Coronary artery (tissue), 2 donors: ENCODE results near the gene KIF2C.

ENCODE experiments used
- DNase-seq: peaks from one replicate; pipeline ENCODE4 v3.0.0-alpha.2; 2017; ENCODE audit warnings: low spot score
- H3K27ac ChIP-seq, 2 donors: fragments of 200-600 bp; sonication (generic); one replicate each; pipeline ENCODE4 v1.5.1; 2016 to 2019
- H3K4me3 ChIP-seq: fragments of 200-600 bp; sonication (generic); 2 replicates; pipeline ENCODE4 v1.5.1; 2016; ENCODE audit warnings: mild to moderate bottlenecking, moderate library complexity
- TF ChIP-seq, protein P1 (sequence below): fragments of 200-600 bp; sonication (generic); IDR thresholded peaks from one replicate; pipeline ENCODE4 v1.5.1; 2019; ENCODE audit warnings: antibody characterized with exemption

KIF2C gene

DNA sequence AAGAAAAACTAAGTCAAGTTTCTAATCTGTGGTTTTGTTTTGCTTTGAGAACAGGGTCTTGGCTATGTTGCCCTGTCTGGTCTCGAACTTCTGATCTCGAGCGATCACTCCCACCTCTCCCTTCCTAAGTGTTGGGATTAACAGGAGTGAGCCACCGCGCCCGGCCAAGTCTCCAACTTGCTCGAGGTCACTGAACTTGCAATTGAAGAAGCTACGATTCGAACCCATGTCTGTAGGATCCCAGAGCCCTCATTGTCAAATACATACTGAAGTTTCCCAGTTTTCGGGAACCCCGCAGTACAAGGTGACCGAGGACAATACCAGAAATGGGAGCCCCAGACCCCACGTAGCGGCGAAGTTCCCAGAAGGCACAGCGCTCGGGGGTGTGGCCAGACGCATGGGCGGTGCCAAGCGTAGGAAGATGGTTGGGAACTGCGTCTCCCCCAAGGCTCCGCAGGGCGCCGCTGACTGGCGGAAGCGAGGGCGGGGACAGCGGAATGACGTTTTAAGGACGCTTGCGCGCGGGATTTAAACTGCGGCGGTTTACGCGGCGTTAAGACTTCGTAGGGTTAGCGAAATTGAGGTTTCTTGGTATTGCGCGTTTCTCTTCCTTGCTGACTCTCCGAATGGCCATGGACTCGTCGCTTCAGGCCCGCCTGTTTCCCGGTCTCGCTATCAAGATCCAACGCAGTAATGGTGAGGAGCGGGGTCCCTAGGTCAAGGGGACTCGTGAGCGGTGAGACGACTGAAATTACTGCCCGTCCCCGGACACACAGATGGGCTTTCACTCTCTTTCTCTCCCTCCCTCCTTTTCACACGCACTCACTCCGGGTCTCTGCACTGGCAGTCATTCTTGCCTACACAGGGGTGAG is at the start of gene KIF2C:
TSS of gene KIF2C (plus strand) at position 531 of the 872 bp plus-strand sequence. CDS start at position 627, 96 bp downstream.
- TF ChIP-seq, protein P1, sequence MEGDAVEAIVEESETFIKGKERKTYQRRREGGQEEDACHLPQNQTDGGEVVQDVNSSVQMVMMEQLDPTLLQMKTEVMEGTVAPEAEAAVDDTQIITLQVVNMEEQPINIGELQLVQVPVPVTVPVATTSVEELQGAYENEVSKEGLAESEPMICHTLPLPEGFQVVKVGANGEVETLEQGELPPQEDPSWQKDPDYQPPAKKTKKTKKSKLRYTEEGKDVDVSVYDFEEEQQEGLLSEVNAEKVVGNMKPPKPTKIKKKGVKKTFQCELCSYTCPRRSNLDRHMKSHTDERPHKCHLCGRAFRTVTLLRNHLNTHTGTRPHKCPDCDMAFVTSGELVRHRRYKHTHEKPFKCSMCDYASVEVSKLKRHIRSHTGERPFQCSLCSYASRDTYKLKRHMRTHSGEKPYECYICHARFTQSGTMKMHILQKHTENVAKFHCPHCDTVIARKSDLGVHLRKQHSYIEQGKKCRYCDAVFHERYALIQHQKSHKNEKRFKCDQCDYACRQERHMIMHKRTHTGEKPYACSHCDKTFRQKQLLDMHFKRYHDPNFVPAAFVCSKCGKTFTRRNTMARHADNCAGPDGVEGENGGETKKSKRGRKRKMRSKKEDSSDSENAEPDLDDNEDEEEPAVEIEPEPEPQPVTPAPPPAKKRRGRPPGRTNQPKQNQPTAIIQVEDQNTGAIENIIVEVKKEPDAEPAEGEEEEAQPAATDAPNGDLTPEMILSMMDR = no peak
- H3K27ac ChIP-seq = peak within 1 kb of the TSS; percentile 81 to 88
- H3K4me3 ChIP-seq = peak within 1 kb of the TSS; percentile 71
- DNase-seq = peak; percentile 97

DNA sequence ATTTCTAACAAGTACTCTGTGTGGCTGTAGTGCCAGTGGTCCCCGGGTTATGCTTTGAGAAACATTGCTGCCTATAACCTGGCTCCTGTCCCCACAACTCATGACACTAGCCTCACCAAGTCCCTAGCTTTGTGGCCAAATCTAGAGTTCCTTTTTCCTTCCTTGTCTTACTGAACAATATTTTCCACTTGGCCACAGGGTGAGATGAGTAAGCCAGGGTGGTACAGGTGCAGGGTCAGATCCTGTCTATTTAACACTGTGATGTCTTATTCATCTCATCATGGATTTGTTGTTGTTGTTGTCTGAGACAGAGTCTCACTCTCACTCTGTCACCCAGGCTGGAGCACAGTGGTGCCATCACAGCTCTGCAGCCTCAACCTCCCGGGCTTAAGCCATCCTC is 46.5 kb upstream of the KIF2C start:
- no peak overlapping the region for H3K4me3 ChIP-seq
- H3K27ac ChIP-seq = no peak overlapping the region
- TF ChIP-seq, protein P1 = no peak
- DNase-seq = no peak

DNA sequence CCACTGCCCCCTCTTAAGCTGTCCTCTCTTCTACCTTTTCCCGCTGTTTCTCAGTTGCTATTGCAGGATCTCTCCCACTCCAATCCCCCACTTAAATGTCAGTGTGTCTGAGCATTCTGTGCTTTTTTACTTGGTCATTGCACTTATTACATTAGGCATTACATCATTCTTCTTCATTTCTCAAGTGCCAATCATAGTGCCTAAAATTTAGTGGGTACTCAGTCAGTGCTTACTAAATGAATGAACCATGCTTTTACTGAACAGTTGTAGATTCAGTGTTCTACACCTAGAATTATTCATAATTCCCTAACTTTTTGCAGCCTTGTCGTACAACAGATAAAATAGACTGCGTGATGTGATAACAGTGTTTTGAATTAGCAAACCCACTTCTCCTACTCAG is 45.7 kb upstream of the KIF2C start:
- Histone ChIP-seq H3K4me3 (no peak overlapping the region), H3K27ac (no peak overlapping the region)
- DNase-seq = no peak
- TF ChIP-seq, protein P1 = no peak

DNA sequence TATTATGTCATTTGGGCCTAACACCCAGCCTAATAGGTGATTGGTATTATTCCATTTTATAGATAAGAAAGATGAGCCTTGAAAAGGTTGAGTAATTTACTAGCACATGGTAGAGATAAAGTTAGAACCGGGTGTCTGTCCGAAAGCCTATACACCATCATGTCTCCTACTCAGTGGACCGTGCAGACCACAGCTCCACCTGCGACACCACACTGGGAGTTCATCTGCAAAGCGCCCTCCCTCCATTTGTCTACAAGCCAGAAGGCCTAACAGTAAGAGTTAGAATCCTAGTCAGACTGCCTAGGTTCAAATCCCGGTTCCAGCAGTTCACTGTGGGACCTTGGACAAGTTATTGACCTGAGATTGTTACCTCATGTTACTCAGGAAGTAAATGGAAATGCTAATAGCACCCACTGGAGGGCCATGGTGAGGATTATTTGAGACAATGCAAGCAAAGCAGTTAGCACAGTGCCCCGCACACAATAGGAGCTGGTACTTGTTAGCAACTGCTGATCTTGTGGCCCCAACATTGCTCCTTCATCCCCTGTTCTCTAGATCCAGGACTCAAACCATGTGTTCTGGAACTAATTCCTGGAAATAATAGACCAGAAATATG is 44.7 kb upstream of the KIF2C start:
- TF ChIP-seq, protein P1 = no peak
- DNase-seq = no peak
- no peak overlapping the region for H3K4me3 ChIP-seq
- H3K27ac ChIP-seq = no peak overlapping the region

DNA sequence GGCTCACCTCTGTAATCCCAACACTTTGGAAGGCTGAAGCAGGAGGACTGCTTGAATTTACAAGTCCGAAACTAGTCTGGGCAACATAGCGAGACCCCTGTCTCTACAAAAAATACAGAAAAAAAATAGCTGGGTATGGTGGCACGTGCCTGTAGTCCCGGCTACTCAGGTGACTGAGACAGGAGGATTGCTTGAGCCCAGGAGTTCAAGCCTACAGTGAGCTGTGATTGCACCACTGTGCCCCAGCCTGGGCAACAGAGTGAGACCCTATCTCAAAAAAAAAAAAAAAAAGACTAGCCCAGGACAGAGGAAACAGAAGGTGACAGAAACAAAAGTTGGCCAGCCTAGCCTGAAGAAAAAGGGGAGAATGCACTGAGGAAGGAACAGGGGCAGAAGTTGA is 44.0 kb upstream of the KIF2C start:
- no peak for DNase-seq
- TF ChIP-seq, protein P1 = no peak
- Histone ChIP-seq H3K27ac (no peak overlapping the region), H3K4me3 (no peak overlapping the region)

DNA sequence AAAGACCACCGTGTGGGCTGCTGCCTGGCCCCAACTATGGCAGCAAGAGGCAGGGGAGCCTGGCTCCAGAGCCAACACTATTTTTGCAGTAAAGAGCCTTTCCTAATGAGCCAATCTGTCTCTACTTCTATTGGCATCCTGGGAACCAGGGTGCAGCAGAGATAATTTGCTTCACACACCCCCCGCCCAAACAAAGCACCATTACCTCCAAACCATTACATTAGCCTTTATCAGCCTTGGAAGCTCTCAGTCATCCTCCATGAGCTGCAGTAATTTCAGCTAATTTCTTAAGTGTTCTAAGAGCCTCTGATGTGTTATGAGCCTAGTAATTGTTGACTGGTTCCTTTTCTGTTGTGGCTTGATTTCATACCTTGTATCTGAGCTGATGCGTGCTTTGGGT is 43.5 kb upstream of the KIF2C start:
- DNase-seq = no peak
- TF ChIP-seq, protein P1 = no peak
- no peak overlapping the region for H3K4me3 ChIP-seq
- no peak overlapping the region for H3K27ac ChIP-seq
